Gastroesophageal sphincter (tissue), 3 donors: ENCODE measurements around the gene TRIP11.
"Not testable (repeated sequence)": the region's sequence is repeated elsewhere in the genome, so short reads cannot be mapped to it uniquely, and the experiment has no call there.

ENCODE experiments used
- CTCF ChIP-seq, 4 experiments: fragments of 200-600 bp in 2 of 4; fragments of 450-650 bp in 2 of 4; sonication (generic) in 1 of 4; IDR thresholded peaks; one replicate each; pipeline ENCODE4 v1.5.1; 2017 to 2019; ENCODE audit warnings: antibody characterized with exemption in 4 of 4, mild to moderate bottlenecking in 2 of 4, moderate library complexity in 2 of 4
- POLR2A ChIP-seq, 2 donors: fragments of 450-650 bp; IDR thresholded peaks; one replicate each; pipeline ENCODE4 v1.6.1; 2017; ENCODE audit warnings: antibody characterized with exemption in 2 of 2, mild to moderate bottlenecking in 2 of 2, moderate library complexity in 1 of 2
- POLR2AphosphoS5 ChIP-seq: sonication (generic); formaldehyde crosslinking; IDR thresholded peaks from one replicate; pipeline ENCODE4 v1.6.1; 2017; ENCODE audit warnings: antibody characterized with exemption

DNA sequence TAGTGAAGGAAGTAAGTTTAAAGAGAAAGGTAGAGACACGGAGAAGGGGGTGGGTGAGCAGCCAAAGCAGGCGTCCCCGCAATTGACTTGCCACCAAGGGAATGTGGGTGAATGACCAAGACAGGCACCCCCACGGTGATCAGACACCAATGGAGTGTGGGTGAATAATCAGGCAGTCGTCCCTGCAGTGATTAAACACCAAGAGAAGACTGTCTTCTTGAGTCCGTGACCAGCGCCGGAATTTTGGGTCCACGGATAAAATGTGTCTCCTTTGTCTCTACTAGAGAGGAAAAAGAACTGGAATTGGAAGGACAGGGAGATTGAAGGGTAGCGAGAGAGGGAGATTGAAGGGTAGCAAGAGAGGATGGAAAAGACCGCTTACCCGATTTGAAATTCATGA, 9.4 kb upstream of the TRIP11 start:
- not testable (repeated sequence) for TF ChIP-seq POLR2A (IDR thresholded peaks at IDR 0.05); CTCF (IDR thresholded peaks at IDR 0.05); POLR2AphosphoS5
